IMR-90 (cell line): Measurements from ENCODE around the gene SCGB2A2. TPM values are rescaled to one million over a fixed set of nuclear protein-coding genes. Genes with fewer than 3 reads are reported as not detected.

Experiments used
- ATAC-seq: fragments of 200-7000 bp; cut with Tn5 transposase; 2 replicates; pipeline ENCODE4 v1.9.1; 2020; ENCODE audit warnings: low read depth, mild to moderate bottlenecking, moderate library complexity
- BruUV-seq: library from RNA; stranded (reverse); fragments of 400-500 nt; replicated peaks from 2 replicates; lab custom pipeline; 2021; lab: Mats Ljungman, UMichigan
- CTCF ChIA-PET: fragments of 300-600 bp; formaldehyde crosslinking; extraction: SDS; loops from one replicate; lab custom pipeline; 2021; ENCODE audit warnings: antibody characterized with exemption; lab: Yijun Ruan, JAX
- POLR2A ChIA-PET: fragments of 300-600 bp; sonication (Branson Sonifier 250); formaldehyde crosslinking; loops from one replicate; lab custom pipeline; 2022; ENCODE audit warnings: antibody characterized with exemption; ENCODE audit not compliant: unreplicated experiment; lab: Charles Lee
- DNase-seq: peaks from one replicate; pipeline ENCODE4 v3.0.0; 2013
- H2AFZ ChIP-seq: replicated peaks from 2 replicates; pipeline ENCODE3; 2013; ENCODE audit warnings: low read length, mild to moderate bottlenecking; ENCODE audit not compliant: poor library complexity
- H2AK5ac ChIP-seq: 2 replicates; pipeline ENCODE4 v1.6.1; 2013; ENCODE audit warnings: low read depth, low read length, inconsistent platforms
- H2AK9ac ChIP-seq: replicated peaks from 2 replicates; pipeline ENCODE3; 2013; ENCODE audit warnings: mild to moderate bottlenecking, low read depth, low read length, moderate library complexity; ENCODE audit not compliant: poor library complexity
- H2BK120ac ChIP-seq: 2 replicates; pipeline ENCODE4 v1.6.1; 2013; ENCODE audit warnings: low read depth, low read length, inconsistent platforms
- H2BK15ac ChIP-seq: 3 replicates; pipeline ENCODE4 v1.6.1; 2013; ENCODE audit warnings: low read depth, low read length, inconsistent platforms
- H2BK20ac ChIP-seq: 2 replicates; pipeline ENCODE4 v1.6.1; 2013; ENCODE audit warnings: low read depth, mild to moderate bottlenecking, inconsistent platforms, low read length, moderate library complexity
- H2BK5ac ChIP-seq: 2 replicates; pipeline ENCODE4 v1.6.1; 2013; ENCODE audit warnings: mild to moderate bottlenecking, low read depth, low read length, inconsistent platforms; ENCODE audit not compliant: poor library complexity, severe bottlenecking
- H3K14ac ChIP-seq: replicated peaks from 2 replicates; pipeline ENCODE4 v1.6.1; 2013; ENCODE audit warnings: low read depth, low read length, inconsistent platforms
- H3K18ac ChIP-seq: 2 replicates; pipeline ENCODE4 v1.6.1; 2013; ENCODE audit warnings: low read depth, low read length, control low read depth
- H3K23ac ChIP-seq: 2 replicates; pipeline ENCODE4 v1.6.1; 2013; ENCODE audit warnings: low read depth, low read length, inconsistent platforms
- H3K27ac ChIP-seq: 2 replicates; pipeline ENCODE4 v1.5.1; 2013; ENCODE audit warnings: mild to moderate bottlenecking, control low read depth, low read length; ENCODE audit not compliant: insufficient read depth
- H3K27me3 ChIP-seq: 2 replicates; pipeline ENCODE4 v1.6.1; 2013; ENCODE audit warnings: low read length; ENCODE audit not compliant: control insufficient read depth, insufficient read depth
- H3K36me3 ChIP-seq: 2 replicates; pipeline ENCODE4 v1.6.1; 2013; ENCODE audit warnings: low read length, mixed read lengths; ENCODE audit not compliant: control insufficient read depth, insufficient read depth
- H3K4ac ChIP-seq: 2 replicates; pipeline ENCODE4 v1.6.1; 2013; ENCODE audit warnings: low read depth, low read length, inconsistent platforms
- H3K4me1 ChIP-seq: 2 replicates; pipeline ENCODE4 v1.6.1; 2013; ENCODE audit warnings: low read length, mixed read lengths; ENCODE audit not compliant: control insufficient read depth, insufficient read depth
- H3K4me2 ChIP-seq: 2 replicates; pipeline ENCODE4 v1.6.1; 2013; ENCODE audit warnings: low read depth, mild to moderate bottlenecking, control low read depth, low read length, moderate library complexity
- H3K4me3 ChIP-seq: 2 replicates; pipeline ENCODE4 v1.5.1; 2013; ENCODE audit warnings: low read depth, mild to moderate bottlenecking, control low read depth, low read length, moderate library complexity; ENCODE audit not compliant: insufficient read depth
- H3K56ac ChIP-seq: 2 replicates; pipeline ENCODE4 v1.6.1; 2013; ENCODE audit warnings: low read length, inconsistent platforms; ENCODE audit not compliant: insufficient read depth; ENCODE audit errors: extremely low read depth
- H3K79me1 ChIP-seq, 2 experiments: 2 replicates each; pipeline ENCODE4 v1.6.1; 2013; ENCODE audit warnings: low read length in 2 of 2, inconsistent platforms in 1 of 2, low read depth in 1 of 2
- H3K9ac ChIP-seq: 2 replicates; pipeline ENCODE4 v1.6.1; 2013; ENCODE audit warnings: low read depth, low read length, control low read depth
- H3K9me1 ChIP-seq: 2 replicates; pipeline ENCODE4 v1.6.1; 2013; ENCODE audit warnings: low read length, inconsistent platforms; ENCODE audit not compliant: insufficient read depth
- H3K9me3 ChIP-seq: 2 replicates; pipeline ENCODE4 v1.6.1; 2013; ENCODE audit warnings: low read length; ENCODE audit not compliant: control insufficient read depth, insufficient read depth
- H4K20me1 ChIP-seq: 2 replicates; pipeline ENCODE4 v1.6.1; 2013; ENCODE audit warnings: low read length, inconsistent platforms; ENCODE audit not compliant: insufficient read depth
- H4K5ac ChIP-seq: 2 replicates; pipeline ENCODE4 v1.6.1; 2013; ENCODE audit warnings: mild to moderate bottlenecking, low read depth, low read length, control low read depth
- H4K8ac ChIP-seq, 2 experiments: 2 replicates each; pipeline ENCODE4 v1.6.1; 2013; ENCODE audit warnings: low read depth in 2 of 2, low read length in 2 of 2, control low read depth in 1 of 2, inconsistent platforms in 1 of 2
- H4K91ac ChIP-seq: 2 replicates; pipeline ENCODE4 v1.6.1; 2013; ENCODE audit warnings: low read depth, low read length, inconsistent platforms; ENCODE audit not compliant: insufficient read depth
- CEBPB ChIP-seq: IDR thresholded peaks from 2 replicates; pipeline ENCODE4 v1.6.1; 2012; ENCODE audit warnings: low read depth, low read length, improper control_type of control experiment
- CTCF ChIP-seq: conservative IDR thresholded peaks from 2 replicates; pipeline ENCODE4 v1.5.1; 2012; ENCODE audit warnings: mild to moderate bottlenecking, low read depth, low read length, improper control_type of control experiment
- ELK1 ChIP-seq: fragments of 150-350 bp; IDR thresholded peaks from 2 replicates; pipeline ENCODE4 v1.6.1; 2016; ENCODE audit warnings: low read depth, mild to moderate bottlenecking, low read length, moderate library complexity, borderline replicate concordance
- MAZ ChIP-seq: IDR thresholded peaks from 2 replicates; pipeline ENCODE4 v1.6.1; 2012; ENCODE audit warnings: low read depth, mild to moderate bottlenecking, low read length, improper control_type of control experiment, moderate library complexity, borderline replicate concordance
- NFE2L2 ChIP-seq: fragments of 150-350 bp; IDR thresholded peaks from 2 replicates; pipeline ENCODE4 v1.6.1; 2016; ENCODE audit warnings: low read depth, mild to moderate bottlenecking, low read length
- POLR2A ChIP-seq: IDR thresholded peaks from 2 replicates; pipeline ENCODE4 v1.6.1; 2012; ENCODE audit warnings: mild to moderate bottlenecking, low read depth, low read length
- RFX5 ChIP-seq: IDR thresholded peaks from 2 replicates; pipeline ENCODE4 v1.8.0; 2012; ENCODE audit warnings: low read depth, mild to moderate bottlenecking, low read length, moderate library complexity
- WGBS, 2 experiments: methylation state at CpG; one replicate each; pipeline versions ENCODE4 v1.1.5 to v1.1.7; 2013; ENCODE audit warnings: missing lambda C conversion rate in 2 of 2; ENCODE audit not compliant: insufficient read length in 1 of 2; ENCODE audit errors: extremely low coverage in 2 of 2; 5-methylcytosine and 5-hydroxymethylcytosine counted together
- dilution Hi-C: fragments of 300-500 bp; cut with HindIII; formaldehyde crosslinking; loops from one replicate; pipeline ENCODE4 v1.14.3; 2018; ENCODE audit warnings: low sequenced_read_pairs; ENCODE audit not compliant: unreplicated experiment
- in situ Hi-C: fragments of 300-500 bp; cut with MboI; formaldehyde crosslinking; loops from 3 replicates; pipeline ENCODE4 v1.14.3; 2019; ENCODE audit warnings: low sequenced_read_pairs, inconsistent platforms, mixed read lengths
- intact Hi-C: fragments of 100-400 bp; cut with micrococcal nuclease; formaldehyde crosslinking; loops from 2 replicates; pipeline ENCODE4 v1.10.0; 2022
- polyA plus RNA-seq, 3 experiments: library from polyadenylated mRNA; depleted of rRNA; stranded (reverse); fragments of >200 nt; gene quantifications; 2 replicates each; pipeline ENCODE4 v1.2.3, GENCODE V29; 2012; ENCODE audit warnings: low replicate concordance in 1 of 3
- total RNA-seq: library from RNA; depleted of rRNA; stranded (reverse); fragments of >200 nt; gene quantifications from 2 replicates; pipeline ENCODE4 v1.2.3, GENCODE V29; 2012

SCGB2A2 gene
- total and polyA plus RNA-seq, 2 of the 4 experiments (the other 2 are of a cell fraction): not detected

- Histone ChIP-seq H2BK5ac (no peak overlapping the region), H4K5ac (no peak overlapping the region), H3K56ac (no peak overlapping the region), H3K9me1 (no peaks in the 10 kb centered on the region), H3K23ac (no peak overlapping the region), H2AK5ac (no peak overlapping the region), H3K18ac (no peak overlapping the region), H3K27me3 (peaks cover 3% of the 10 kb centered on the region), H2BK120ac (no peak overlapping the region), H3K4me3 (no peak overlapping the region), H2BK15ac (no peak overlapping the region), H3K14ac (no peak overlapping the region), H4K91ac (no peak overlapping the region), H3K9ac (no peak overlapping the region), H3K4me1 (no peaks in the 10 kb centered on the region), H3K4ac (no peak overlapping the region), H3K36me3 (no peaks in the 10 kb centered on the region), H4K8ac (no peak overlapping the region), H3K4me2 (no peak overlapping the region), H2BK20ac (no peak overlapping the region), H2AFZ (no peak overlapping the region), H3K9me3 (no peaks in the 10 kb centered on the region), H3K79me1 (no peaks in the 10 kb centered on the region), H2AK9ac (no peak overlapping the region), H4K20me1 (no peaks in the 10 kb centered on the region), H3K27ac (no peak overlapping the region)
- TF ChIP-seq MAZ: no peak
- TF ChIP-seq NFE2L2: no peak
- TF ChIP-seq ELK1: no peak
- no peak for TF ChIP-seq POLR2A
- TF ChIP-seq RFX5: no peak
- no peak for TF ChIP-seq CEBPB
- no peak for TF ChIP-seq CTCF
- CTCF ChIA-PET: no interaction called here
- POLR2A ChIA-PET: no interaction called here
- intact Hi-C loops: no loop called here
- dilution Hi-C loops: no loop called here
- DNase-seq (no peak), ATAC-seq (no peak)
- no TSS peak for BruUV-seq
- in situ Hi-C loops: no loop called here
- no CpG with 5 or more reads among the region's 3 CpGs for WGBS, 2 experiments
Observed at GRCh38 chr11:62241095-62241494, 28.9 kb upstream of the SCGB2A2 start.
